ENCODE results near the gene ITPR1.

The ITPR1 gene

DNA sequence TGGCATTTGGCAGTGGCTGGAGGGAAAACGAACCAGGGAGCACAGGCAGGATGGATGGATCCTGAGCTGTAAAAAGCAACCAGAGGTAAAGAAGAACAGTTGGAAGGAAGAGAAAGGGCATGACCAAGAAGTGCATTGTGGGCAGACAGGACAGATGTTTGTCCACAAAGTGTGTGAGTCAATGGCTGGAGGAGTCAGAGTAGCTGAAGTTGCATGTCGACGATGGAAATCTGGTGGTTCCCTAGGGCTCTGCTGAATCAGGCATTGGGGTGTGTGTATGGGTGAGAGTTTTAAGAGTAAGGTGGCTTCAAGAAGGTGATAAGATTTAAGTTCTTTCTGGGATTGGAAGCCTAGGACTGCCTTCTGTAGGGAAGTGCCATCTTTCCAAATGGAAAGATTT is 272.1 kb downstream of the ITPR1 start:
- DNase-seq, result no peak

DNA sequence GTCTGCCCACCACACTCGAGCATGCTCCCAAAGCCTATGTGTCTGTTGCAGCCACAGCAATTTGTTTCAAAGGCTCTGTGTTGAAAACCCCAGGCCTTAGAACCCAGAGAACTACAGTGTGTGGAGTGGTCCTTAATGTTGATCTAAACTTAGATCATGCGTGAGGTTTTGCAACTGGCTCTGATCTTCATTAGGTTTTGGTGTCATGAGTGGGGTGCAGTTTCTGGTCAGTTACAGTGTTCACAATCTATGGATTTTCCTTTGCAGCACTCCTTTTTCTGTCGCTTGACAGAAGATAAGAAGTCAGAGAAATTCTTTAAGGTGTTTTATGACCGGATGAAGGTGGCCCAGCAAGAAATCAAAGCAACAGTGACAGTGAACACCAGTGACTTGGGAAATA is 273.1 kb downstream of the ITPR1 start:
- no peak for DNase-seq

- DNase-seq, result no peak
Measured at GRCh38 chr3:4766716-4767499, 273.8 kb downstream of the ITPR1 start.

DNA sequence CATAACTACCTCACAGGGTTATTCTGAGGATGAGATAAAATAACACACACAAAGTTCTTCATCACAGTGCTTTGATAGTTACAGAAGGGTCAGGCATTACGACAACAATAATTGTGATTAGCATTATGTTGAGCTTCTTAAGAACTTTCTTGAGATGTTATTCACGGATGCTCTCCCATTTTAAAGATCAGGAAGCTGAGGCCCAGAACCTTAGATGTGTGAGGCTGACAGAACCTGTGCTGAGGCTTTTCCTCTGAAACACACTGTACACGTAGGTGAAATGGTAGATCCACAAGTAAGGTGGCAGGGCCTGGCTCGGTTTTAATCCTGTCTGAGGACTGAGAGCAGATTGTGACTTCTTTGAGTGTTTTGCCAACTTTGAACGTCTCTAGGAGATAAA is 274.9 kb downstream of the ITPR1 start:
- DNase-seq, result no peak

- no peak for DNase-seq
Measured at GRCh38 chr3:4768521-4768920, 275.4 kb downstream of the ITPR1 start.

- DNase-seq, result no peak
Measured at GRCh38 chr3:4770561-4770960, 277.4 kb downstream of the ITPR1 start.

DNA sequence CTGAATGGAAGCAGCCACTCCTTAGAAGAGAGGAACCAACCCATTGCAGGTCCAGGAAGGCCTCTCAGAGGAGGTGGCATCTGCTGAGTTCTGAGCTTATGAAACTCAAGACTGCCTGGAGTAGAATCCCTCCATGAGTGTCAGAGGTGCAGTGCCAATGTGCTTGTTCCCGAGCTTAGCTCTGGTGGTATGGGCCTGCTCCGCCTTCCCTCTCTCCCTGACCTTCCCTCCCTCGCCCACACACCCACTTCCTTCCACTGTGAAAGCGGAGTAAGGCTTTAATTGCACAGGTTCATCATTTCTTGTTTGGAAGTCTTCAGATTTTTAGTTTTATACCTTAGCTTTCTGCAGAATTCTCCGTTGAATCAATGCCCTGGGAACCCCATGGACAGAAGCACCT is 278.1 kb downstream of the ITPR1 start:
- DNase-seq, result no peak

- DNase-seq, result no peak
Measured at GRCh38 chr3:4772171-4772804, 279.1 kb downstream of the ITPR1 start.

- no peak for DNase-seq
Measured at GRCh38 chr3:4772858-4773257, 279.7 kb downstream of the ITPR1 start.

DNA sequence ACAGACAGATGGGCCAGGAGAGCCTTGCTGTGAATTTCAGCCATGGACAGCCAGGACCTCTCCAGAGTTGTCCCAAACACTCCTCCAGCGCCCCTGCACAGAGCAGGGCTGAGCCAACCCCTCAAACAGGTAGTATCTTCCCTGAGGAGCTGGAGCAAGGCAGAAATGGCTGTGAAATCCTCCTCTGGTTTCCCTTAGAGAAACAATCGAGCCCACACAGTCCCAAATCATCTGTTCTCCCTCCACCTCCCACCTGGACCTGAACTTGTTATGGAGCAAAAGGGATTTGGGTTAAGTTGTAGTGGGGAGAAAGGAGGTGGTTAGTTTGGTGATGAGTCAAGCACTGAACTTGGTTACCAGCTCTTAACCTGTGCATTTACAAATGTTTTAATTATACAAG is 280.4 kb downstream of the ITPR1 start:
- DNase-seq, result no peak

- no peak for DNase-seq
Measured at GRCh38 chr3:4774531-4774930, 281.4 kb downstream of the ITPR1 start.

GRCh38 chr3:4776399-4776979 is 283.3 kb downstream of the ITPR1 start:
- no peak for DNase-seq

DNA sequence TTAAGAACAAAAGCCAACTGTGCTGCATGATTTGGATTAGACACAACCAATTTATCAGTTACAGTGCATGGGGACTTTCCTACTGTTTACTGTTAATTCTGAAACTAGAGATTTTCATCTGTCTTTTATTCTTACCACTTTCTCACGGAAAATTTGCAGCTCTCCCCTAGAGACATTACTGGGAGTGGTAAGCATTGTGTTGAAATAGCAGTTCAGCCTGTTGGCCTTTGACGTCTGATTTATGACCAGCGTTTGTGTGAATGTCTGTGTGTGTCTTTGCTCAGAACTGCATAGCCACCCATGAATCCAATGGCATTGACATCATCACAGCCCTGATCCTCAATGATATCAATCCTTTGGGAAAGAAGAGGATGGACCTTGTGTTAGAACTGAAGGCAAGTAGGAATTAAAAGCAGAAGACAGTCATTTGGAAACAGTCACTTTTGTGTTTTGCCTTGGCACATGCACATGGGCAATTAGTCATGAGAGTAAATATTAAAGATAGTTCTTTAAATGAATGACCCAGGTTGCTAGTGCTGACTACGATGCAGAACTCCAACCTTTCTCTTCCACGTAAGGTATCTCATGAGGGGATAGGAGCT is 283.9 kb downstream of the ITPR1 start:
- DNase-seq, result no peak

- DNase-seq, result no peak
Measured at GRCh38 chr3:4778119-4778518, 285.0 kb downstream of the ITPR1 start.

DNA sequence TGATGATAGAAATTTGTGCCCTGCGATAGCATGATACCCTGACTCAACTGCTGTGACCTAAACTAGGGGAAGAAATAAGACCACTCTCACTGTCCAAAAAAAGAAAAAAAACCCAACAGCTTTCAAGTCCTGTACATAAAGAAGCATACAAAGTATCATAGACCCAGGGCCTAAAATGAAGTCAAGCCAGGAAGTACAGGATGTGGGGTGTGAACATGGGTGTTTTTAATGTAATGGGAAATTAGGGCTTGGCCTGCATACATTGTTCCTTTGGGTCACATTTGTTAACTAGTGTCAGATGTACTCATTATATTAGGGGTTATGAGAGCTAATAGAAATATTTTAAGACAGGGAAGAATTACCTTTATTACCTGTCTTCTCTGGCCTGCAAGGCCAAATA is 285.6 kb downstream of the ITPR1 start:
- DNase-seq, result no peak

- no peak for DNase-seq
Measured at GRCh38 chr3:4780545-4780957, 287.4 kb downstream of the ITPR1 start.

DNA sequence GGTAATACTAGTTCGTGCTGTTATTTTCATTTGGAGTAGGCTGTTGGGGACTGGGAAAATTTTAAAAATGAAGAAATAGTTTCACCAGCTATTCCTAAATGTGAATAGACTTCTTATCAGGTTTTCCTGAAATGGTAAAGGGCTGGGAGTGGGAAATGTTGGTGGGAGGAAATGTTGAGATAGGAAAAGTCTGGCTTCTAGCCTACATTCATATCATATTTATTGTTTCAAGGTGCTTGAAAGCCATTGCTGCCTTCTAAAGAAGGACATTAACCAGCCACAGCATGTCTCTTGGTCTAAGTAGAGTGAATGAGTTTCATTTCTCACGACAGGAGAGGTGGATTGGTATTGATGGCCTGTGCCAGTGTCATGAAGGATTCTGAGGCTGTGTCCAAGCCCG is 288.9 kb downstream of the ITPR1 start:
- no peak for DNase-seq

DNA sequence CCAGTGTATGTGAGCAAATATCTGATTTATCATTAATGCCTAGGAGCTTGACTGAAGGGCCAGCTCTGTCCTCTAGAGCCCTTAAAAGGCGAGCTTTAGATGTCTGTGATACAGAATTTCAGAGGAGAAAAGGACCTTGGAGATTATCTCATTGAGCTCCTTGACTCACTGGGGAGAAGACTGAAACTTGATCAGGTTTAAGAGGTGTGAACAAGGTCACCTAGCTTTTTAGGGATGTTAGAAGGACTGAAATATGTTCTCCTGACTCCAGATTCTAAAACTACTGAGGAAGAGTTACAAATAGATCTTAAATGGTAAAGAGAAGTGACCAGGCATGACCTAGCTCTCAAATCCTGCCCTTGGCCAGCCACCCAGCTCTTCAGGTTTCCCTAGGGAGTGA is 292.4 kb downstream of the ITPR1 start:
- DNase-seq, result no peak

DNA sequence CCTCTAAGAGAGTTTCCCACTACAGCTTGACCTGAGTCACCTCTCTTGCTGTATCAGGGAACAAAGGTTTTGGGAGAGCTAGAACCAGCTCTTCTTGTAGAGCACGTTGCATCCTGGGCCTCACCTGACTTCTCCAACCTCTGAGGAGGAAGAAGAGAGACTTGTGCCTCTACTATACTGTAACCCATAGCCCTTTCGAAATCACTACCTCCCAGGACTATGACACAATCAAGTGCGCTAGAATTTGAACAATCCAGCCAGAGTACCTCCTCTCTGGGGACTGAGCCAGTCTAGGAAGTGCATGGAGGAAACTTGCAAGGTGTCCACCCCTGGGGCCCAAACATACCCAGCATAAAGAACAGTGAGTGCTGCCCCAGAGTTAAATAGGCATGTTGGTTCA is 293.3 kb downstream of the ITPR1 start:
- DNase-seq, result no peak

- DNase-seq, result no peak
Measured at GRCh38 chr3:4791358-4791757, 298.2 kb downstream of the ITPR1 start.

- no peak for DNase-seq
Measured at GRCh38 chr3:4793311-4793710, 300.2 kb downstream of the ITPR1 start.

GRCh38 chr3:4794331-4794730 is 301.2 kb downstream of the ITPR1 start:
- DNase-seq, result no peak

- DNase-seq, result no peak
Measured at GRCh38 chr3:4794798-4795197, 301.6 kb downstream of the ITPR1 start.

DNA sequence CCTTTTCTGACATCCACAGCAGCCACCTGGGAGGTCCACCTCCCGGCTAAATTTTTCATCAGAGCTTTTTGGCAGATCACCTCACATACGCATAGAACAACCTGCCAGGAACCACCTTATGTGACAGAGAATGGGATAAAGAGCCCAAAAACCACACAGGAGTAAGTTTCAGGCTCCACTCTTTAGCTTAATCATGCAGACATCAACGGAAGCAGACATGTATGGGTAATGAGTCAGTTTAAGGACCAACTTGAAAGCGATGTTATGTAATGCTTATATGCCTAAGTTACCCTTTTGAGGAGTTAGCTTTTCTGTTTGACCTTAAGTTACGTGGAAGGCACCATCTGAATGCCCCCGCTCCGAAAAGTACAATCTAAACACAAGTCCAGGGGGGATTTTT is 302.8 kb downstream of the ITPR1 start:
- DNase-seq, result no peak

Data from DMS79 treated with DMSO at 0.1 percent for 48 hours (cell line).